Esophagus muscularis mucosa (tissue), 4 donors: Measurements from ENCODE around the gene SIRPA. TPM values are rescaled to one million over a fixed set of nuclear protein-coding genes. Genes with fewer than 3 reads are reported as not detected.
A peak's percentile ranks its signal among the peaks of the same experiment; 100 is the strongest.

Experiments used
- DNase-seq: peaks from one replicate; pipeline ENCODE4 v3.0.0-alpha.2; 2017; ENCODE audit errors: extremely low spot score
- H3K27ac ChIP-seq, 4 donors: fragments of 200-600 bp; sonication (generic); replicated peaks in 1 of 4; 1 replicate in 3 of 4; 2 replicates in 1 of 4; pipeline ENCODE4 v1.5.1; 2016 to 2019; ENCODE audit warnings: mild to moderate bottlenecking in 1 of 4
- H3K27me3 ChIP-seq, 4 donors: fragments of 200-600 bp; sonication (generic); one replicate each; pipeline versions ENCODE4 v1.5.1 to v1.6.0; 2016 to 2019
- H3K36me3 ChIP-seq, 4 donors: fragments of 200-600 bp; sonication (generic); one replicate each; pipeline ENCODE4 v1.5.1; 2016 to 2019
- H3K4me1 ChIP-seq, 4 donors: fragments of 200-600 bp; sonication (generic); one replicate each; pipeline ENCODE4 v1.5.1; 2016 to 2019
- H3K4me3 ChIP-seq, 4 donors: fragments of 200-600 bp; sonication (generic); 1 replicate in 2 of 4; 2 replicates in 2 of 4; pipeline ENCODE4 v1.5.1; 2016 to 2019; ENCODE audit warnings: mild to moderate bottlenecking in 4 of 4, moderate library complexity in 1 of 4
- H3K9me3 ChIP-seq, 4 donors: fragments of 200-600 bp; sonication (generic); 1 replicate in 3 of 4; 2 replicates in 1 of 4; pipeline ENCODE4 v1.5.1; 2016 to 2019
- EP300 ChIP-seq: sonication (generic); formaldehyde crosslinking; IDR thresholded peaks from one replicate; pipeline ENCODE4 v1.6.1; 2017; ENCODE audit warnings: antibody characterized with exemption
- POLR2A ChIP-seq: fragments of 450-650 bp; IDR thresholded peaks from one replicate; pipeline ENCODE4 v1.6.1; 2017; ENCODE audit warnings: antibody characterized with exemption, moderate library complexity, mild to moderate bottlenecking, low read depth
- POLR2AphosphoS5 ChIP-seq, 2 donors: sonication (generic); formaldehyde crosslinking; IDR thresholded peaks; one replicate each; pipeline ENCODE4 v1.6.1; 2017; ENCODE audit warnings: antibody characterized with exemption in 2 of 2
- WGBS: methylation state at CpG from one replicate; pipeline ENCODE4 v1.1.5; 2018; 5-methylcytosine and 5-hydroxymethylcytosine counted together
- intact Hi-C: fragments of 100-400 bp; cut with DNase I; formaldehyde crosslinking; loops from one replicate; pipeline ENCODE4 v1.15.1; 2023
- total RNA-seq, 4 donors: library from RNA; depleted of rRNA; stranded (reverse); fragments of >200 nt; gene quantifications; one replicate each; pipeline versions ENCODE4 v1.1.0 to v1.2.1, GENCODE V29; 2016
- TF ChIP-seq, protein P1 (sequence below), 3 experiments: fragments of 200-600 bp in 2 of 3; fragments of 450-650 bp in 1 of 3; sonication (generic) in 2 of 3; IDR thresholded peaks; one replicate each; pipeline ENCODE4 v1.5.1; 2017 to 2019; ENCODE audit warnings: antibody characterized with exemption in 3 of 3, mild to moderate bottlenecking in 2 of 3, moderate library complexity in 1 of 3

Gene SIRPA
- total RNA-seq, 4 donors from 2014 or later, result 19.5 to 39.8 (median 32.5) TPM

DNA sequence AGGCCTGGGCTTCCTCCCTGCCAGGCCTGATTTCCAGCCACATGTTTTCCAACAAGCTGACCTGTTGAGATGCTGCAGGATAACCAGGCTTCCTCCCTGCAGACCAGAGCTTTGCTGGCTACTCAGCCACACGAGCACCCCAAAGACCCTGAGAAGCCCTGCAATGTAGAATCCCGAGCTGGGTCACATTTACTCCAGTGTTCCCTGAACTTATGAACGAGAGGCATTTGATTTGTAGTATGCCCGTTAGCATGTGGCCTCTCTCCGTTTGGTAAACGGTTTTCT, 4.0 kb downstream of the SIRPA start:
- WGBS, result 88% methylated on average over 4 of the region's 6 CpGs
- intact Hi-C loops, result loop anchor here (5.0 kb wide), 1 partner anchor 63 kb away; no protein-coding TSS in a partner anchor

DNA sequence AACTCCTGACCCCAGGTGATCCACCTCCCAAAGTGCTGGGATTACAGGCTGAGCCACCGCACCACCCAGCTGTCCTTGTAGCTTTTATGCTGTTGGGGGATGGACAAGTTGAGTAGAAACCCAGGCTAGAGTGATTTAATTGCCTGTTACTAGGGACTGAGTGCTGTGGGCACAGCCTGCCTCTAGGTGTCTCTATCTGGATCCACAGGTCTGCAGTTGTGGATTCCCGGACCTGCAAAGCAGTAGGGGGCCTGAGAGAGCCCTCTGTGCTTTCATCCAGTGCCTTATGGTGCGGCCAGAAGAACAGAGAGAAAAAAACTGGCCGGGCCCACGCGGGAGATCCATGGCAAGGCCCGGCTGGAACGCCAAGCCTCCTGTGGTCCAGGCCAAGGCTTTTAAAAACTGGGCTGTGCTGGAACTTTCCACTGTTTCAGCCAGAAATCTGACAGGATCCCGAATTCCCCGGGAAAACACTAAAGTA, 5.2 kb downstream of the SIRPA start:
- TF ChIP-seq POLR2A, result no peak
- TF ChIP-seq, protein P1, sequence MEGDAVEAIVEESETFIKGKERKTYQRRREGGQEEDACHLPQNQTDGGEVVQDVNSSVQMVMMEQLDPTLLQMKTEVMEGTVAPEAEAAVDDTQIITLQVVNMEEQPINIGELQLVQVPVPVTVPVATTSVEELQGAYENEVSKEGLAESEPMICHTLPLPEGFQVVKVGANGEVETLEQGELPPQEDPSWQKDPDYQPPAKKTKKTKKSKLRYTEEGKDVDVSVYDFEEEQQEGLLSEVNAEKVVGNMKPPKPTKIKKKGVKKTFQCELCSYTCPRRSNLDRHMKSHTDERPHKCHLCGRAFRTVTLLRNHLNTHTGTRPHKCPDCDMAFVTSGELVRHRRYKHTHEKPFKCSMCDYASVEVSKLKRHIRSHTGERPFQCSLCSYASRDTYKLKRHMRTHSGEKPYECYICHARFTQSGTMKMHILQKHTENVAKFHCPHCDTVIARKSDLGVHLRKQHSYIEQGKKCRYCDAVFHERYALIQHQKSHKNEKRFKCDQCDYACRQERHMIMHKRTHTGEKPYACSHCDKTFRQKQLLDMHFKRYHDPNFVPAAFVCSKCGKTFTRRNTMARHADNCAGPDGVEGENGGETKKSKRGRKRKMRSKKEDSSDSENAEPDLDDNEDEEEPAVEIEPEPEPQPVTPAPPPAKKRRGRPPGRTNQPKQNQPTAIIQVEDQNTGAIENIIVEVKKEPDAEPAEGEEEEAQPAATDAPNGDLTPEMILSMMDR (IDR thresholded peaks at IDR 0.05), result peak; percentile 30 to 49 (median 32)
- TF ChIP-seq EP300, result no peak
- TF ChIP-seq POLR2AphosphoS5 (IDR thresholded peaks at IDR 0.05), result peak in 1 of 2 donors; percentile 21
- peaks cover 0 to 6% (median 2%) of the 10 kb centered on the region in 4 donors for H3K36me3 ChIP-seq
- no peaks in the 10 kb centered on the region for H3K9me3 ChIP-seq
- H3K27ac ChIP-seq, result peak overlapping the region in 3 of 4 donors; percentile 1 to 64 (median 54)
- peaks cover 21 to 62% (median 51%) of the 10 kb centered on the region in 4 donors for H3K4me1 ChIP-seq
- DNase-seq, result no peak
- intact Hi-C loops, result no loop called here
- H3K27me3 ChIP-seq, result no peaks in the 10 kb centered on the region
- H3K4me3 ChIP-seq, result no peak overlapping the region
- 34% methylated on average over 10 of the region's 10 CpGs for WGBS

More for the DNA sequence above, 4.0 kb downstream of the SIRPA start:
- Histone ChIP-seq H3K27ac (peak overlapping the region in 3 of 4 donors; percentile 40 to 96 (median 64)), H3K4me3 (no peak overlapping the region), H3K36me3 (peaks cover 0 to 4% (median 0%) of the 10 kb centered on the region in 4 donors), H3K9me3 (no peaks in the 10 kb centered on the region), H3K27me3 (no peaks in the 10 kb centered on the region), H3K4me1 (peaks cover 22 to 63% (median 52%) of the 10 kb centered on the region in 4 donors)
- no peak for TF ChIP-seq POLR2A
- TF ChIP-seq, protein P1 (IDR thresholded peaks at IDR 0.05), result no peak
- TF ChIP-seq POLR2AphosphoS5 (IDR thresholded peaks at IDR 0.05), result no peak
- TF ChIP-seq EP300, result no peak
- no peak for DNase-seq

DNA sequence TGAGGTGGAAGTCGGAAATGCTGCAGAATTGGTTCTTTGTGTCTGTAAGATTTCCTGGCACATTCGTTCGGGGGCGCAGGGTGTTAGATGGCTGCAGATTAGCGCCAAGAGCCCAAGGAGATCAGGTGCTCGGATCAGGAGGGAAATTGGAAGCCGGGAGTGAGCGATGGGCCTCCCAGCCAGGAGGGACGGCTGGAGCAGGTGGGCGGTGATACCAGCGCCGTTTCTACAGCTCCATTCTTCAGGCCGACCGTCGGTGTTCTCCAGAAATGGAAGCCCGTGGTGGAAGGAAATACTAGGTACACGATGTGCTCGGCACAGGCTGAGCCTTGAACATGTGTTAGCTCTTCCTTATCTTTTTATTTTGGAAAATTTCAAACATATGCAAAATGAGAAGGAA, 6.5 kb downstream of the SIRPA start:
- H3K27ac ChIP-seq, result no peak overlapping the region
- DNase-seq, result no peak
- TF ChIP-seq POLR2A (no peak), EP300 (no peak), POLR2AphosphoS5 (IDR thresholded peaks at IDR 0.05) (no peak)
- TF ChIP-seq, protein P1 (IDR thresholded peaks at IDR 0.05), result no peak
- H3K9me3 ChIP-seq, result no peaks in the 10 kb centered on the region
- no peaks in the 10 kb centered on the region for H3K27me3 ChIP-seq
- H3K4me3 ChIP-seq, result no peak overlapping the region
- peaks cover 0 to 11% (median 2%) of the 10 kb centered on the region in 4 donors for H3K36me3 ChIP-seq
- intact Hi-C loops, result no loop called here
- H3K4me1 ChIP-seq, result peaks cover 10 to 49% (median 37%) of the 10 kb centered on the region in 4 donors
- WGBS, result 92% methylated on average over 16 of the region's 18 CpGs

DNA sequence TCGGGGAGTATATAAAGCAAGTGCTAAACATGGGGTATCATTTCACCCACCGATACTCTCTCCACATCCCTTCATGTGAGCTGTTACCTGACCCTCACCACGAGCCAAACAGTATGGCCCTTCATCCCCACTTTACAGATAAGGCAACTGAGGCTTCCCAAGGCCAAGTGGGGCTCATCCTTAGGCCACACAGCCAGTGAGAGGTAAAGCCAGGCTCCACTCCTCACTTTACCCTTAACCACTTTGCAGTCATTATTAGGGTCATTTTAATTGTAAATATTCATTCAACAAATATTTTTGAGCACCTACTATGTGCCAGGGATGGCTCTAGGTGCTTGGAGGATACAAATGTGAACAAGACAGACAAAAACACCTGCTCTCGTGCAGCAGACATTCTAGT, 7.0 kb downstream of the SIRPA start:
- no peak for DNase-seq
- H3K27ac ChIP-seq, result no peak overlapping the region
- peaks cover 8 to 44% (median 32%) of the 10 kb centered on the region in 4 donors for H3K4me1 ChIP-seq
- intact Hi-C loops, result no loop called here
- no peaks in the 10 kb centered on the region for H3K27me3 ChIP-seq
- no peaks in the 10 kb centered on the region for H3K9me3 ChIP-seq
- WGBS, result 98% methylated on average over 4 of the region's 4 CpGs
- H3K4me3 ChIP-seq, result no peak overlapping the region
- TF ChIP-seq POLR2AphosphoS5 (IDR thresholded peaks at IDR 0.05) (no peak), POLR2A (no peak), EP300 (no peak)
- TF ChIP-seq, protein P1 (IDR thresholded peaks at IDR 0.05), result no peak
- H3K36me3 ChIP-seq, result peaks cover 0 to 16% (median 2%) of the 10 kb centered on the region in 4 donors

DNA sequence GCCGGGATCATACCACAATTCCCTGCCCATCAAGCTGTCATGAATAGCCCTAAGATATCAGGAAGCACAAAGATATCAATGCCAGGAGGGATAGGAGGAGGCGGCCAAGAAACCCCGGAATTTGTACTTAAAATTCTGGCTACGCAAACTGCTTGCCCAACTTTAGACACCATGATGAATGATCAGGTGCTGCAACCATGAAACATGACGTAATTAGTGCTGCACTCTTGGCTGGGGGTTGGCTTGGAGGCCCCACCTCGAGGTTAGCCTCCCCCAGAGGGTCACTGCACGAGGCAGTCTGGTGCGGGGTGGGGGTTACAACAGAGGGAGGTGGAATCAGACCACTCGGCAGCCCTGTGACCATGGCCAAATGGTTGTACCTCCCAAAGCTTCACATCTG, 8.9 kb downstream of the SIRPA start:
- Histone ChIP-seq H3K27me3 (no peaks in the 10 kb centered on the region), H3K4me3 (no peak overlapping the region), H3K4me1 (peaks cover 0 to 26% (median 13%) of the 10 kb centered on the region in 4 donors), H3K27ac (no peak overlapping the region), H3K9me3 (no peaks in the 10 kb centered on the region), H3K36me3 (peaks cover 0 to 18% (median 5%) of the 10 kb centered on the region in 4 donors)
- TF ChIP-seq POLR2AphosphoS5 (IDR thresholded peaks at IDR 0.05) (no peak), EP300 (no peak), POLR2A (no peak)
- TF ChIP-seq, protein P1 (IDR thresholded peaks at IDR 0.05), result no peak
- no peak for DNase-seq
- 95% methylated on average over 5 of the region's 9 CpGs for WGBS
- intact Hi-C loops, result no loop called here
